GM06990 (cell line): ENCODE results near the gene TNN.
"Not testable (repeated sequence)": the region's sequence is repeated elsewhere in the genome, so short reads cannot be mapped to it uniquely, and the experiment has no call there.

ENCODE experiments used
- DNase-seq: peaks from one replicate; pipeline ENCODE4 v3.0.0-alpha.2; 2011; ENCODE audit not compliant: insufficient read length; ENCODE audit errors: extremely low read depth
- H3K27me3 ChIP-seq: replicated peaks from 2 replicates; pipeline ENCODE4 v1.6.0; 2011; ENCODE audit warnings: low read length; ENCODE audit not compliant: control insufficient read depth, insufficient read depth
- H3K36me3 ChIP-seq: 2 replicates; pipeline ENCODE4 v1.5.1; 2011; ENCODE audit warnings: low read length; ENCODE audit not compliant: control insufficient read depth, insufficient read depth
- H3K4me3 ChIP-seq: replicated peaks from 2 replicates; pipeline ENCODE4 v1.5.1; 2011; ENCODE audit warnings: low read depth, mild to moderate bottlenecking, control low read depth, low read length
- CTCF ChIP-seq: IDR thresholded peaks from 2 replicates; pipeline ENCODE4 v1.5.1; 2011; ENCODE audit warnings: low read length, control low read depth, mild to moderate bottlenecking, inconsistent platforms; ENCODE audit not compliant: insufficient read depth, poor library complexity, severe bottlenecking

The TNN gene

DNA sequence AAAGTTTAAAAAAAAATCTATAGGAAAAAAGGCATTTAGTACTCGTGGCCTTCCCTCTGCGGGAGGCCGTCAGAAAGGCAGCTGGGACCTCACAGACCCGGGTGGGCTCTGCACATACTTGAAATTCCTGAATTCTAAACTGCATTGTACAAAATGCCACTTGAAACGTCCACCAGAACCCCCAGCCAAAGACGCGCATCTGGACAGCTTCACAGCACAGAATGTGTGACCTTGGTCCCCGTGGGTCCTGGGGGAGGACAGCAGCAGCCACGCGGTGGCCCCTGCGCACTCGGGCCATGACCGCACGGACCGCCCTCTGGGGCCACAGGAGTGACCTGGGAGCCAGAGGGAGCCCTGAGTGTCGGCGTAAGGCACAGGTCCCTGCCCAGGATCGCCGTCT, 23.8 kb upstream of the TNN start:
- TF ChIP-seq CTCF = no peak
- H3K36me3 ChIP-seq = no peaks in the 10 kb centered on the region
- DNase-seq = no peak

DNA sequence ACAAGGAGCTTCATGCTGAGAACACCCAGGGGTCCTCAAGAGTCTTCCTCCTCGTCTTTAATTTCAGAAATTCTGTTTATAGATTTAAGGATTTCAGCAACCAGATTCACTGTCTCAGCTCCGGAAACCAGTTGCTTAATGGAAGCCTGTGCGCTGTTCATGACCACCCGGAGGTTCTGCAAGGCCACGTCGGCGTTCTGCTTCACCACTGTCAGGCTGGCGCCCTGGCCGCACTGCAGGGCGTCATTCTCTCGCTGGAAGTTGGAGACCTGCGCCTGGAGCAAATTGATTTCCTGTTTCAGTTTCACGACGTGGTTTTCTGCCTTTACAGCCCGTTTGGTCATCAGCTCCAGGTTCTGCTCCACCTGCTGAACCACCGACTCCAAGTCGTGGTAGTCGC, 23.0 kb upstream of the TNN start:
- DNase-seq, H3K36me3 ChIP-seq, H3K27me3 ChIP-seq, H3K4me3 ChIP-seq: not testable (repeated sequence)

More for the DNA sequence above, 23.8 kb upstream of the TNN start:
- Histone ChIP-seq H3K4me3 (no peak overlapping the region), H3K27me3 (no peaks in the 10 kb centered on the region)

DNA sequence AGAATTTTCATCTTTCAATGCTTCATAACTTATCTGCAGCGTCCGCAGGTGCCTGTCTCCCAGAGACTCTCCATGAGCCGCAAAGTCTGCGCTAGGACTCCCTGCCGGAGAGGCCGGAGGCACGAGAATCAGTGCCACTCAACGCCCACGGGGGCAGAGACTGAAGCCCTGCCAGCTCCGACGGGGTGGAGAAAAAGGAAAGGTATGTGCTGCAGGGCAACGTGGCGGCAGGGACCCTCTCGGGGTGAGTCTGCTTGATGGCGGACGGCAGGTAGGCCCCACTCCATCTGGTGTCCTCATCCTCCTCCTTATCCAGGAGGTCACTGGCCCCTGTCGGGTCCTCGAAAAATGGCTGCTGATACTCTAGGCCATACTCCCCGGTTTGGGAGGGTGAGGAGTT, 22.5 kb upstream of the TNN start:
- DNase-seq = no peak
- TF ChIP-seq CTCF = no peak
- no peaks in the 10 kb centered on the region for H3K36me3 ChIP-seq
- H3K4me3 ChIP-seq = no peak overlapping the region
- H3K27me3 ChIP-seq = no peaks in the 10 kb centered on the region

- Histone ChIP-seq H3K27me3 (no peaks in the 10 kb centered on the region), H3K36me3 (no peaks in the 10 kb centered on the region), H3K4me3 (no peak overlapping the region)
- no peak for DNase-seq
- TF ChIP-seq CTCF = no peak
Measured at GRCh38 chr1:175045519-175045918, 22.1 kb upstream of the TNN start.

DNA sequence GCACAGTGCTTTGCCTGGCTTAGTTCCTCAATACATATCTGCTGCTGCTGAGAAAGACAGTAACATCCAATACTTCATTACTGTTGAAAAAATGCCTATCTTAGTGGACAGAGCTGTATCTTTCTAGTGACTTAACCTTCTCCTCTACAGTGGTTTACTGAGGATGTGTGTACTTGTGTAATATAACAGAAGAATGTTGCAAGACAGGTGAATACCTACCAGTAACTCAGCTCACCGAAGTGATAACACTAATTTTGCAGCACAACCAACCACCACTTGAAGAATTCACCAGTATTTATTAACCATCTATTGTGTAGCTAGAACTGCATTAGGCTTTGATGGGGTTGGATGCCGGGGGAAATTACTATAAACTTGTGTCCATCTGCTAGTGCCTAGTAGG, 16.6 kb upstream of the TNN start:
- Histone ChIP-seq H3K36me3 (no peaks in the 10 kb centered on the region), H3K27me3 (no peaks in the 10 kb centered on the region), H3K4me3 (no peak overlapping the region)
- no peak for TF ChIP-seq CTCF
- DNase-seq = no peak

GRCh38 chr1:175054736-175055135, 12.9 kb upstream of the TNN start:
- Histone ChIP-seq H3K4me3 (no peak overlapping the region), H3K36me3 (no peaks in the 10 kb centered on the region), H3K27me3 (no peaks in the 10 kb centered on the region)
- no peak for DNase-seq
- TF ChIP-seq CTCF = no peak

GRCh38 chr1:175062339-175062738, 5.3 kb upstream of the TNN start:
- no peak for TF ChIP-seq CTCF
- DNase-seq = no peak
- no peak overlapping the region for H3K4me3 ChIP-seq
- no peaks in the 10 kb centered on the region for H3K36me3 ChIP-seq
- no peaks in the 10 kb centered on the region for H3K27me3 ChIP-seq
